ENCODE data around the gene ZBTB9.

DNA sequence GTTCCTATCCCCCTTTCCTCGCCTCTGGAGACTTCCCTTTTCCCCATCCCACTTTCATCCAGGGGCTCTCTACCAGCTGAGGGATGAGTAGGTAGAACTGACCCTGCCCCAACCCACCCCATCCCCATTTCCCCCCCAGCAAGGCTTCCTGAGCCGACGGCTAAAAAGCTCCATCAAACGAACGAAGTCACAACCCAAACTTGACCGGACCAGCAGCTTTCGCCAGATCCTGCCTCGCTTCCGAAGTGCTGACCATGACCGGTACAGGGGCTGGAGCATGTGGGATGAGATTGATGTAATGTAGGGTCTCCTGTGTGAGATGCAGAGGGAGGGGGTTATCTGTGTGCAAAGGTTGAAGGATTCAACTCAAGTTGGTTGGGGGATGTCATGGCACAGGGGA lies 21.8 kb upstream of the ZBTB9 start:
- TF ChIP-seq CTCF (IDR thresholded peaks at IDR 0.05; ENCODE audit: insufficient read depth, low read length, poor library complexity, severe bottlenecking) (no peak), EZH2phosphoT487 (conservative IDR thresholded peaks at IDR 0.05; ENCODE audit: low read length) (no peak)
